Measurements from ENCODE around the gene PPP1R36. TPM values are rescaled to one million over a fixed set of nuclear protein-coding genes. Genes with fewer than 3 reads are reported as not detected.
"Not testable (repeated sequence)": the region's sequence is repeated elsewhere in the genome, so short reads cannot be mapped to it uniquely, and the experiment has no call there.

The PPP1R36 gene
- total RNA-seq, 3 donors from 2014 or later = not detected

GRCh38 chr14:64630778-64631177 is 81.0 kb downstream of the PPP1R36 start:
- H3K27me3 Mint-ChIP-seq (ENCODE audit: low read depth) = no peaks in the 10 kb centered on the region
- H3K4me1 Mint-ChIP-seq (ENCODE audit: low read depth) = no peaks in the 10 kb centered on the region
- H3K4me3 Mint-ChIP-seq = no peak overlapping the region
- ATAC-seq (no peak), DNase-seq (no peak)
- no peaks in the 10 kb centered on the region for H3K9me3 Mint-ChIP-seq
- no peaks in the 10 kb centered on the region for H3K36me3 Mint-ChIP-seq (ENCODE audit: insufficient read depth)

GRCh38 chr14:64631222-64631621 is 81.5 kb downstream of the PPP1R36 start:
- not testable (repeated sequence) for H3K4me1 Mint-ChIP-seq (ENCODE audit: low read depth); ATAC-seq; H3K36me3 Mint-ChIP-seq (ENCODE audit: insufficient read depth); H3K4me3 Mint-ChIP-seq; H3K27me3 Mint-ChIP-seq (ENCODE audit: low read depth); DNase-seq; H3K9me3 Mint-ChIP-seq

- Mint-ChIP-seq H3K36me3 (ENCODE audit: insufficient read depth) (no peaks in the 10 kb centered on the region), H3K27me3 (ENCODE audit: low read depth) (no peaks in the 10 kb centered on the region), H3K4me1 (ENCODE audit: low read depth) (no peaks in the 10 kb centered on the region), H3K4me3 (no peak overlapping the region), H3K9me3 (no peaks in the 10 kb centered on the region)
- ATAC-seq = no peak
- DNase-seq = no peak
These were observed 82.3 kb downstream of the PPP1R36 start for GRCh38 chr14:64632056-64632455.

GRCh38 chr14:64634558-64634957 is 84.8 kb downstream of the PPP1R36 start:
- no peak for DNase-seq
- ATAC-seq = no peak
- Mint-ChIP-seq H3K4me3 (no peak overlapping the region), H3K36me3 (ENCODE audit: insufficient read depth) (no peaks in the 10 kb centered on the region), H3K9me3 (no peaks in the 10 kb centered on the region), H3K27me3 (ENCODE audit: low read depth) (peaks cover 2% of the 10 kb centered on the region), H3K4me1 (ENCODE audit: low read depth) (no peaks in the 10 kb centered on the region)

GRCh38 chr14:64636208-64636979 is 86.6 kb downstream of the PPP1R36 start:
- DNase-seq = peak; percentile 70
- Mint-ChIP-seq H3K4me1 (ENCODE audit: low read depth) (no peaks in the 10 kb centered on the region), H3K36me3 (ENCODE audit: insufficient read depth) (no peaks in the 10 kb centered on the region), H3K9me3 (no peaks in the 10 kb centered on the region), H3K4me3 (no peak overlapping the region), H3K27me3 (ENCODE audit: low read depth) (peaks cover 3% of the 10 kb centered on the region)
- peak; percentile 94 to 96 for ATAC-seq

GRCh38 chr14:64636980-64637429 is 87.2 kb downstream of the PPP1R36 start:
- no peak for ATAC-seq
- Mint-ChIP-seq H3K36me3 (ENCODE audit: insufficient read depth) (no peaks in the 10 kb centered on the region), H3K4me1 (ENCODE audit: low read depth) (no peaks in the 10 kb centered on the region), H3K4me3 (no peak overlapping the region), H3K9me3 (no peaks in the 10 kb centered on the region), H3K27me3 (ENCODE audit: low read depth) (peaks cover 5% of the 10 kb centered on the region)
- no peak for DNase-seq

GRCh38 chr14:64637735-64638473 is 88.1 kb downstream of the PPP1R36 start:
- peaks cover 5% of the 10 kb centered on the region for H3K27me3 Mint-ChIP-seq (ENCODE audit: low read depth)
- H3K4me3 Mint-ChIP-seq = no peak overlapping the region
- H3K9me3 Mint-ChIP-seq = no peaks in the 10 kb centered on the region
- no peaks in the 10 kb centered on the region for H3K4me1 Mint-ChIP-seq (ENCODE audit: low read depth)
- ATAC-seq (no peak), DNase-seq (no peak)
- no peaks in the 10 kb centered on the region for H3K36me3 Mint-ChIP-seq (ENCODE audit: insufficient read depth)

- ATAC-seq (no peak), DNase-seq (no peak)
- no peaks in the 10 kb centered on the region for H3K36me3 Mint-ChIP-seq (ENCODE audit: insufficient read depth)
- H3K27me3 Mint-ChIP-seq (ENCODE audit: low read depth) = peaks cover 6% of the 10 kb centered on the region
- no peak overlapping the region for H3K4me3 Mint-ChIP-seq
- H3K4me1 Mint-ChIP-seq (ENCODE audit: low read depth) = no peaks in the 10 kb centered on the region
- no peaks in the 10 kb centered on the region for H3K9me3 Mint-ChIP-seq
These were observed 88.9 kb downstream of the PPP1R36 start for GRCh38 chr14:64638625-64639024.

Other genes starting within 250 kb of the PPP1R36 start
- gene MTHFD1, start 161.6 kb upstream of the PPP1R36 start, total RNA-seq = 100 to 1,000 TPM; 175 to 213 (median 209) TPM
- under 1 TPM; 0.65 to 0.83 (median 0.69) TPM for gene AKAP5, start 84.5 kb upstream of the PPP1R36 start, total RNA-seq
- gene ZBTB25, start 46.1 kb upstream of the PPP1R36 start, total RNA-seq = 10 to 100 TPM; 12.8 to 13.5 (median 13.1) TPM
- gene ZBTB1, start 45.2 kb upstream of the PPP1R36 start, total RNA-seq = 10 to 100 TPM; 24.0 to 28.5 (median 27.1) TPM
- gene HSPA2, start 9.2 kb upstream of the PPP1R36 start, total RNA-seq = 1 to 10 TPM; 1.4 to 1.8 (median 1.4) TPM
- 1 to 10 TPM; 1.1 to 6.7 (median 3.7) TPM for gene PLEKHG3, start 154.5 kb downstream of the PPP1R36 start, total RNA-seq